ENCODE results near the gene RAB34. TPM values are rescaled to one million over a fixed set of nuclear protein-coding genes. Genes with fewer than 3 reads are reported as not detected.

The RAB34 gene
- total RNA-seq, 1 experiment from 2014 or later, result 105 TPM

- peaks cover 37% of the 10 kb centered on the region for H3K36me3 Mint-ChIP-seq (ENCODE audit: insufficient read depth, unreplicated experiment)
- peaks cover 28% of the 10 kb centered on the region for H3K4me1 Mint-ChIP-seq (ENCODE audit: insufficient read depth, unreplicated experiment)
- peak overlapping the region; percentile 72 for H3K27ac Mint-ChIP-seq (ENCODE audit: low read depth, unreplicated experiment)
- peak; percentile 83 for DNase-seq (ENCODE audit: unreplicated experiment)
- H3K27me3 Mint-ChIP-seq (ENCODE audit: insufficient read depth, unreplicated experiment), result no peaks in the 10 kb centered on the region
- no peaks in the 10 kb centered on the region for H3K9me3 Mint-ChIP-seq (ENCODE audit: unreplicated experiment)
- H3K4me3 Mint-ChIP-seq (ENCODE audit: unreplicated experiment), result peak overlapping the region; percentile 71
- BruUV-seq (replicated peaks), result no TSS peak
- no peak for TF ChIP-seq CTCF (IDR thresholded peaks at IDR 0.05; ENCODE audit: unreplicated experiment)
- ChIA-PET CTCF (interaction anchor here (0.6 to 1.6 kb wide), 2 partner anchors 14 to 28 kb away, joined by 3 to 4 read pairs; no protein-coding TSS in a partner anchor), POLR2A (interaction anchor here (0.6 to 2.3 kb wide), 17 partner anchors 9 to 797 kb away, joined by 3 to 41 read pairs (median 4); partner anchors contain the start of genes FAM222B, RPL23A, SDF2 and SUPT6H)
- intact Hi-C loops (cut with micrococcal nuclease), result no loop called here
Measured at GRCh38 chr17:28710861-28711722, 6.6 kb downstream of the RAB34 start.

DNA sequence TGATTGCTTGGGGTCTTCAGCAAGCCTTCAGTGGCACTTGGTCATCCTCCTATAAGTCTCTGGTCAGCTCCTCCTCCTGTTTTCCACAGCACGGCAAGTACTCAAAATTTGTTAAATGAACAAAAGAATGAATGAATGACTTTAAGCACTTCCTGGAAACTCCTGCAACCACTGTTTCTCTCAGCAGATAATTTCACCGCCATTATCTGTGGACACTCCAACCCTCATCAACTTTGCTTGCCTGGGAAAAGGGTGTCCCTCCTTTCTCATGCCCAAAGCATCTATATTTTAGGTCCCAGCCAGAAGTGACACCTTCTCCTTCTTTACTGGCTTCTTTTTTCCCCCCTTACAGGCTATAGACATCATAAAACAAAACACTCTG is 10.3 kb downstream of the RAB34 start:
- BruUV-seq (replicated peaks), result no TSS peak
- no peak overlapping the region for H3K27ac Mint-ChIP-seq (ENCODE audit: low read depth, unreplicated experiment)

GRCh38 chr17:28706471-28707338 is 11.0 kb downstream of the RAB34 start:
- Mint-ChIP-seq H3K27ac (ENCODE audit: low read depth, unreplicated experiment) (no peak overlapping the region), H3K4me1 (ENCODE audit: insufficient read depth, unreplicated experiment) (peaks cover 6% of the 10 kb centered on the region), H3K4me3 (ENCODE audit: unreplicated experiment) (no peak overlapping the region), H3K36me3 (ENCODE audit: insufficient read depth, unreplicated experiment) (peaks cover 20% of the 10 kb centered on the region), H3K27me3 (ENCODE audit: insufficient read depth, unreplicated experiment) (no peaks in the 10 kb centered on the region), H3K9me3 (ENCODE audit: unreplicated experiment) (no peaks in the 10 kb centered on the region)
- no TSS peak for BruUV-seq (replicated peaks)
- no peak for DNase-seq (ENCODE audit: unreplicated experiment)
- ChIA-PET POLR2A (interaction anchor here (0.6 to 2.2 kb wide), 4 partner anchors 13 to 105 kb away, joined by 3 to 7 read pairs (median 4); partner anchors contain the start of gene RPL23A), CTCF (interaction anchor here (1.0 to 1.2 kb wide), 2 partner anchors 10 to 410 kb away, joined by 3 to 4 read pairs; no protein-coding TSS in a partner anchor)
- no peak for TF ChIP-seq CTCF (IDR thresholded peaks at IDR 0.05; ENCODE audit: unreplicated experiment)
- intact Hi-C loops (cut with micrococcal nuclease), result no loop called here

More for the DNA sequence above, 10.3 kb downstream of the RAB34 start:
- Mint-ChIP-seq H3K4me1 (ENCODE audit: insufficient read depth, unreplicated experiment) (peaks cover 7% of the 10 kb centered on the region), H3K36me3 (ENCODE audit: insufficient read depth, unreplicated experiment) (peaks cover 21% of the 10 kb centered on the region), H3K9me3 (ENCODE audit: unreplicated experiment) (no peaks in the 10 kb centered on the region), H3K27me3 (ENCODE audit: insufficient read depth, unreplicated experiment) (no peaks in the 10 kb centered on the region), H3K4me3 (ENCODE audit: unreplicated experiment) (no peak overlapping the region)
- POLR2A ChIA-PET, result interaction anchor here (0.6 to 2.3 kb wide), 4 partner anchors 12 to 106 kb away, joined by 3 to 5 read pairs (median 4); partner anchors contain the start of gene RPL23A
- intact Hi-C loops (cut with micrococcal nuclease), result no loop called here
- no peak for DNase-seq (ENCODE audit: unreplicated experiment)
- CTCF ChIA-PET, result interaction anchor here (1.0 to 1.2 kb wide), 2 partner anchors 9 to 410 kb away, joined by 3 to 4 read pairs; no protein-coding TSS in a partner anchor
- no peak for TF ChIP-seq CTCF (IDR thresholded peaks at IDR 0.05; ENCODE audit: unreplicated experiment)
